Gastroesophageal sphincter (tissue), 4 donors: ENCODE results near the gene UBA1. TPM values are rescaled to one million over a fixed set of nuclear protein-coding genes. Genes with fewer than 3 reads are reported as not detected.

ENCODE experiments used
- ATAC-seq: fragments of 150-250 bp; one replicate; pipeline ENCODE4 v1.9.1; 2016; ENCODE audit warnings: mild to moderate bottlenecking, moderate library complexity
- H3K27ac ChIP-seq, 4 donors: fragments of 200-600 bp; sonication (generic) in 3 of 4; 1 replicate in 3 of 4; 2 replicates in 1 of 4; pipeline ENCODE4 v1.5.1; 2016 to 2019
- H3K27me3 ChIP-seq: fragments of 200-600 bp; sonication (generic); one replicate; pipeline ENCODE4 v1.5.1; 2019
- H3K36me3 ChIP-seq, 2 donors: fragments of 200-600 bp; sonication (generic); one replicate each; pipeline ENCODE4 v1.5.1; 2019; ENCODE audit warnings: control low read depth in 1 of 2
- H3K4me1 ChIP-seq, 3 donors: fragments of 200-600 bp; sonication (generic); 1 replicate in 2 of 3; 2 replicates in 1 of 3; pipeline ENCODE4 v1.5.1; 2016 to 2019; ENCODE audit warnings: control low read depth in 2 of 3
- H3K4me3 ChIP-seq, 2 donors: fragments of 200-600 bp; sonication (generic); one replicate each; pipeline ENCODE4 v1.5.1; 2019; ENCODE audit warnings: mild to moderate bottlenecking in 1 of 2, moderate library complexity in 1 of 2
- H3K9me3 ChIP-seq, 3 donors: fragments of 200-600 bp; sonication (generic); one replicate each; pipeline ENCODE4 v1.5.1; 2017 to 2019; ENCODE audit warnings: control low read depth in 2 of 3
- CTCF ChIP-seq, 4 experiments: fragments of 200-600 bp in 2 of 4; fragments of 450-650 bp in 2 of 4; sonication (generic) in 1 of 4; IDR thresholded peaks; one replicate each; pipeline ENCODE4 v1.5.1; 2017 to 2019; ENCODE audit warnings: antibody characterized with exemption in 4 of 4, mild to moderate bottlenecking in 2 of 4, moderate library complexity in 2 of 4
- EP300 ChIP-seq: sonication (generic); formaldehyde crosslinking; IDR thresholded peaks from one replicate; pipeline ENCODE4 v1.6.1; 2017; ENCODE audit warnings: antibody characterized with exemption, mild to moderate bottlenecking
- POLR2A ChIP-seq, 2 donors: fragments of 450-650 bp; IDR thresholded peaks; one replicate each; pipeline ENCODE4 v1.6.1; 2017; ENCODE audit warnings: antibody characterized with exemption in 2 of 2, mild to moderate bottlenecking in 2 of 2, moderate library complexity in 1 of 2
- POLR2AphosphoS5 ChIP-seq: sonication (generic); formaldehyde crosslinking; IDR thresholded peaks from one replicate; pipeline ENCODE4 v1.6.1; 2017; ENCODE audit warnings: antibody characterized with exemption
- WGBS, 2 donors: methylation state at CpG; one replicate each; pipeline ENCODE4 v1.1.5; 2018; ENCODE audit warnings: low coverage in 1 of 2; 5-methylcytosine and 5-hydroxymethylcytosine counted together
- total RNA-seq, 4 donors: library from RNA; depleted of rRNA; stranded (reverse); fragments of >200 nt; gene quantifications; one replicate each; pipeline ENCODE4 v1.1.0, GENCODE V29; 2016

The UBA1 gene
- total RNA-seq, 4 donors from 2014 or later = 108 to 211 (median 123) TPM

DNA sequence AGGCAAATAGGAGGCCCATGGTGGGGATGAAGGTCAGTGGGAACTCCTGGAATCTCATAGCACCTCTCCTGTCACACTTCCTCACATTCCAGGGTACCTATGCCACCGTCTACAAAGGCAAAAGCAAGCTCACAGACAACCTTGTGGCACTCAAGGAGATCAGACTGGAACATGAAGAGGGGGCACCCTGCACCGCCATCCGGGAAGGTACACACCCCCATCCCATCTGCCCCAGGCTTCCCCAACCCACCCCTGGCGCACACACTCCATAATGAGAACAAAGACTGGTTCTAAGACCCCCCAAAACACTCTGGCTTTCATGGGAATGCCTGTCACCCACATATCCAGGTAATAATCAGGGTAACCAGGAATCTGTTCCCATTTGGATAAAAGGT is 31.3 kb downstream of the UBA1 start:
- ATAC-seq = no peak
- TF ChIP-seq POLR2A (IDR thresholded peaks at IDR 0.05) = no peak
- no peak for TF ChIP-seq CTCF (IDR thresholded peaks at IDR 0.05)
- no peak for TF ChIP-seq EP300
- TF ChIP-seq POLR2AphosphoS5 = no peak
- WGBS, 2 donors = 100% methylated on average over 1 of the region's 4 CpGs; no CpG with 5 or more reads in 1 of the 2 donors
- no peak overlapping the region for H3K27ac ChIP-seq
- H3K4me3 ChIP-seq = no peak overlapping the region
- H3K4me1 ChIP-seq = peaks cover 0 to 22% (median 8%) of the 10 kb centered on the region in 3 donors
- H3K27me3 ChIP-seq = no peaks in the 10 kb centered on the region
- H3K9me3 ChIP-seq = no peaks in the 10 kb centered on the region
- peaks cover 0 to 69% of the 10 kb centered on the region in 2 donors for H3K36me3 ChIP-seq

DNA sequence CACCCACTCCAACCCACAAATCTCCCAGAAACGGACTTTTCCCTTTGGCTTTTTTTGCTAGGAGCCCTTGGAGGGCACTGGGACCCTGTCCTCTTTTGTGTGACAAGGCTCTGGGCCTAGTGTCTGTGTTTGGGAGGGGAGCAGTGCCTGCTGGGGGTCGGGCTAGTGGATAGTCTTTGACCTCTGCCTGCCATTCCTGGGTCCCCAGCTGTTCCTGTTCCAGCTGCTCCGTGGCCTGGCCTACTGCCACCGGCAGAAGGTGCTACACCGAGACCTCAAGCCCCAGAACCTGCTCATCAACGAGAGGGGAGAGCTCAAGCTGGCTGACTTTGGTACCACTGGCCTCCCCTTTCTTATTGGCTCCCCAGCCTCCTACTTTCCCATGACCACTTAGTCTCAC is 32.4 kb downstream of the UBA1 start:
- WGBS, 2 donors = 100% methylated on average over 1 of the region's 6 CpGs; no CpG with 5 or more reads in 1 of the 2 donors
- Histone ChIP-seq H3K4me3 (no peak overlapping the region), H3K9me3 (no peaks in the 10 kb centered on the region), H3K4me1 (peaks cover 0 to 10% (median 0%) of the 10 kb centered on the region in 3 donors), H3K27me3 (no peaks in the 10 kb centered on the region), H3K36me3 (peaks cover 0 to 71% of the 10 kb centered on the region in 2 donors), H3K27ac (no peak overlapping the region)
- ATAC-seq = no peak
- TF ChIP-seq CTCF (IDR thresholded peaks at IDR 0.05) (no peak), POLR2A (IDR thresholded peaks at IDR 0.05) (no peak), EP300 (no peak), POLR2AphosphoS5 (no peak)

GRCh38 chrX:47226531-47227333 is 33.1 kb downstream of the UBA1 start:
- no peak for ATAC-seq
- Histone ChIP-seq H3K27me3 (no peaks in the 10 kb centered on the region), H3K4me3 (no peak overlapping the region), H3K4me1 (peaks cover 0 to 4% (median 0%) of the 10 kb centered on the region in 3 donors), H3K36me3 (peaks cover 0 to 71% of the 10 kb centered on the region in 2 donors), H3K27ac (no peak overlapping the region), H3K9me3 (no peaks in the 10 kb centered on the region)
- TF ChIP-seq CTCF (IDR thresholded peaks at IDR 0.05) = no peak
- no peak for TF ChIP-seq POLR2A (IDR thresholded peaks at IDR 0.05)
- no peak for TF ChIP-seq EP300
- no peak for TF ChIP-seq POLR2AphosphoS5
- WGBS, 2 donors = 86% methylated on average over 4 of the region's 19 CpGs; no CpG with 5 or more reads in 1 of the 2 donors

- no peaks in the 10 kb centered on the region for H3K27me3 ChIP-seq
These were observed 33.6 kb downstream of the UBA1 start for GRCh38 chrX:47227334-47227583.

More at GRCh38 chrX:47227334-47227583, 33.6 kb downstream of the UBA1 start:
- H3K4me3 ChIP-seq = no peak overlapping the region
- WGBS, 2 donors = 79% methylated on average over 4 of the region's 9 CpGs; no CpG with 5 or more reads in 1 of the 2 donors
- H3K9me3 ChIP-seq = no peaks in the 10 kb centered on the region
- no peak overlapping the region for H3K27ac ChIP-seq
- H3K36me3 ChIP-seq = peaks cover 0 to 71% of the 10 kb centered on the region in 2 donors
- no peak for ATAC-seq
- TF ChIP-seq CTCF (IDR thresholded peaks at IDR 0.05) (no peak), EP300 (no peak), POLR2AphosphoS5 (no peak), POLR2A (IDR thresholded peaks at IDR 0.05) (no peak)
- peaks cover 0 to 3% (median 0%) of the 10 kb centered on the region in 3 donors for H3K4me1 ChIP-seq
